Measurements from ENCODE around the gene LANCL2.

Gene LANCL2

DNA sequence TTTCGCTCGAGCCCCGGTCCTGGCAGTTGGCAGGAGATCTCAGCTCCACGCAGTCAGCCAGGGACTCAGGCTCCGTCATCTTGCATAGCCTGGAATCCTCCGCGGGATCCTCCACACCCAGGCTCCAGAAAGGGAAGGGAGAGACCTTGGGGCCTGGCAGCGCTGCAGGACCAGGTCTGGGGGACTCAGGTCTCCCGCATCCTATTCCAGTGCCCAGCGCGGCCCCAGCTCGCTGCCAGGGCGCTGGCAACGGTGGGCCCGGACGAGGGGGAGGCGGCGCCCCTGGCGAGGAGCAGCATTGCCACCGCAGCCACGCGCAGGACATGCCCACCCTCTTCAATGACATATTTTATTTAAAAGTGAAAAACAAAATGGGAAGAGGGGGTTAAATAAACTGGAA is 83.4 kb downstream of the LANCL2 start:
- TF ChIP-seq, protein P1, sequence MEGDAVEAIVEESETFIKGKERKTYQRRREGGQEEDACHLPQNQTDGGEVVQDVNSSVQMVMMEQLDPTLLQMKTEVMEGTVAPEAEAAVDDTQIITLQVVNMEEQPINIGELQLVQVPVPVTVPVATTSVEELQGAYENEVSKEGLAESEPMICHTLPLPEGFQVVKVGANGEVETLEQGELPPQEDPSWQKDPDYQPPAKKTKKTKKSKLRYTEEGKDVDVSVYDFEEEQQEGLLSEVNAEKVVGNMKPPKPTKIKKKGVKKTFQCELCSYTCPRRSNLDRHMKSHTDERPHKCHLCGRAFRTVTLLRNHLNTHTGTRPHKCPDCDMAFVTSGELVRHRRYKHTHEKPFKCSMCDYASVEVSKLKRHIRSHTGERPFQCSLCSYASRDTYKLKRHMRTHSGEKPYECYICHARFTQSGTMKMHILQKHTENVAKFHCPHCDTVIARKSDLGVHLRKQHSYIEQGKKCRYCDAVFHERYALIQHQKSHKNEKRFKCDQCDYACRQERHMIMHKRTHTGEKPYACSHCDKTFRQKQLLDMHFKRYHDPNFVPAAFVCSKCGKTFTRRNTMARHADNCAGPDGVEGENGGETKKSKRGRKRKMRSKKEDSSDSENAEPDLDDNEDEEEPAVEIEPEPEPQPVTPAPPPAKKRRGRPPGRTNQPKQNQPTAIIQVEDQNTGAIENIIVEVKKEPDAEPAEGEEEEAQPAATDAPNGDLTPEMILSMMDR (IDR thresholded peaks at IDR 0.05; ENCODE audit: borderline replicate concordance, control extremely low read depth, extremely low read depth, insufficient read depth, missing control alignments) = no peak
- DNase-seq (ENCODE audit: low spot score) = no peak
- in situ Hi-C loops (cut with MboI; ENCODE audit: low sequenced_read_pairs, unreplicated experiment) = no loop called here

DNA sequence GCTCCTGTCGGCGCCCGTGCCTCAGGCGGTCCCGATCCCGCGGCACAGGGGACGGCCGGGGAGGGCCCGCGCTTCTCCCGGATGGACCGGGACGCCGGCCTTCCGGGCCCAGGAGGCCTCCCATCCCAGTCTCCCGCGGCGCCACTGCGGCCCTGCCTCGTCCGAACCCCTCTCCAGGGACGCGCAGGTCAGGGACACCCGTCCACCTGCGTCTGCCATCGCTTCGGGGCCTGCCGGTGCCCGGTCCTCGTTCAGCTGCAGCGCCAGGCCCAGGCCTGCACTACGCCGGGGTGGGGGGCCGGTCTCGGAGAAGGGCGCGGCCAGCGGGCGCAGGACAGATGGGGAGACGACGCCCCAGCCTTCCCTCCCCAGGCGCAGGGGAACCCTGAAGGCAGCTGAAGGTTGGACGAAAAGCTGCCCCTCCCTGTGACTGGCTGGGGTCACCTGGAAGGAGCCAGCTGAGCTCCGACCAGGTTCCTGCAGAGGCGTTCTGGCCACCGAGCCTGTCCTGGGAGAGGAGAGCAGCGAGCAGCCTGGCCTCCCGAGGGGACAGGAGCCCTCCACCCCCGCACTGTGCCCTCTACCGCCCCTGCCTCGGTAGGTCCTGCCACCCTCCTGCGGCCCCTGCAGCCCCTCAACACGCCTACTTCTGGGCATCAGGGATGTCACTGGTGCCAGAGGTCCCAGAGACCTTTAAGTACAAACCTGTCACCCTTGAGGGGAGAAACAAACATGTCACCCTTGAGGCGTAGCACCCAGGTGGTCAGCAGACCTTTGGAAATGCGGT is 84.3 kb downstream of the LANCL2 start:
- TF ChIP-seq, protein P1 (IDR thresholded peaks at IDR 0.05; ENCODE audit: borderline replicate concordance, control extremely low read depth, extremely low read depth, insufficient read depth, missing control alignments) = no peak
- in situ Hi-C loops (cut with MboI; ENCODE audit: low sequenced_read_pairs, unreplicated experiment) = no loop called here
- no peak for DNase-seq (ENCODE audit: low spot score)

DNA sequence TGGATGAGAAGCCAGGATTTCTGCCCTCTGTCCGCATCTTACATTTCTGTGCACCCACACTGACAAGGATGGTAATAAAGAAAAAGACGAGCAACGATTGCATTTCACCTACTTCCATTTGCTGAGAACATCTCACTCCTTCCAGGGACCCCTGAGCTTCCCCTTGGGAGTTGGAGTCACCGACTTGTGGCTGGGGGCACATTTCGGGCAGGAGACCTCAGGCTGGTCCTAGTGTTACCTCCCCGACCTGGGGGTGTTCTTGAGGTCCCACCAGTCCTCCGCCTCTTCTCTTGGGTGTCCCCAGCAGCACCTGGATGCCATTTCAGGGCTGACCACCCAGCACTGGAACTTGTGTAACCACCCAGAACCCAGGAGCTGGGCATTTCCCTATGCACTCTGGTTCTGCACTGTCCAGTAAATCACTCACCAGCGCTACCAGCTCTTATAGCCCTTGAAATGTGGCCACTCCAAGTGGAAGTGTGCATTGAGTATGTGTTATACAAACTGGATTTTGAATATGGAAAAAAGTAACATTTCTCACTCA is 84.9 kb downstream of the LANCL2 start:
- in situ Hi-C loops (cut with MboI; ENCODE audit: low sequenced_read_pairs, unreplicated experiment) = no loop called here
- TF ChIP-seq, protein P1 (IDR thresholded peaks at IDR 0.05; ENCODE audit: borderline replicate concordance, control extremely low read depth, extremely low read depth, insufficient read depth, missing control alignments) = no peak
- no peak for DNase-seq (ENCODE audit: low spot score)

DNA sequence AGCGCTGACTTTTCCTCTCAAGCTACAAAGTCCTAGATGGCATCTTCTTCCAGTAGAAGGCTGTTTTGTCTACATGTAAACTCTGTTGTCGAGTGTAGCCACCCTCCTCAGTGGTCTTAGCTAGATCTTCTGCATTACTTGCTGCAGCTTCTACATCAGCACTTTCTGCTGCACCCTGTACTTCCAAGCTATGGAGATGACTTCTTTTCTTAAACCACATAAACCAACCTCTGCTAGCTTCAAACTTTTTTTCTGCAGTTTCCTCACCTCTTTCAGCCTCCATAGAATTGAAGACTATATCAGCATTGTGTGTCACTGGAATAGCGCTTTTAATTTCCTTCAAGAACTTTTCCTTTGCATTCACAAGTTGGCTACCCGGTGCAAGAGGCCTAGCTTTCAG is 87.8 kb downstream of the LANCL2 start:
- DNase-seq (ENCODE audit: low spot score) = no peak
- in situ Hi-C loops (cut with MboI; ENCODE audit: low sequenced_read_pairs, unreplicated experiment) = no loop called here
- TF ChIP-seq, protein P1 (IDR thresholded peaks at IDR 0.05; ENCODE audit: borderline replicate concordance, control extremely low read depth, extremely low read depth, insufficient read depth, missing control alignments) = no peak

DNA sequence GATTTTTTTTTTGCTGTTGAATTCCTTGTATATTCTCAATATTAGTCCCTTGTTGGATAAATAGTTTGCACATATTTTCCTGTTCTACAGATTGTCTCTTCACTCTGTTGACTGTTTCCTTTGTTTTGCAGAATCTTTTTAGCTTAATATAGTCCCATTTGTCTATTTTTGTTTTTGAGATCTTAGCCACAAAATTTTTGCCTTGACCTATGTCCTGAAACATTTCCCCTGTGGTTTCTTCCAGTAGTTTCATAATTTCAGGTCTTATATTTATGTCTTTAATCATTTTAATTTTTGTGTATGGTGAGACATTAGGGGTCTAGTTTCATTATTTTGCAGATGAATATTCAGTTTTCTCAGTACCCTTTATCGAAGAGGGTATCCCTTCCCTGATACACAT is 92.7 kb downstream of the LANCL2 start:
- DNase-seq (ENCODE audit: low spot score) = no peak
- in situ Hi-C loops (cut with MboI; ENCODE audit: low sequenced_read_pairs, unreplicated experiment) = no loop called here
- TF ChIP-seq, protein P1 (IDR thresholded peaks at IDR 0.05; ENCODE audit: borderline replicate concordance, control extremely low read depth, extremely low read depth, insufficient read depth, missing control alignments) = no peak

DNA sequence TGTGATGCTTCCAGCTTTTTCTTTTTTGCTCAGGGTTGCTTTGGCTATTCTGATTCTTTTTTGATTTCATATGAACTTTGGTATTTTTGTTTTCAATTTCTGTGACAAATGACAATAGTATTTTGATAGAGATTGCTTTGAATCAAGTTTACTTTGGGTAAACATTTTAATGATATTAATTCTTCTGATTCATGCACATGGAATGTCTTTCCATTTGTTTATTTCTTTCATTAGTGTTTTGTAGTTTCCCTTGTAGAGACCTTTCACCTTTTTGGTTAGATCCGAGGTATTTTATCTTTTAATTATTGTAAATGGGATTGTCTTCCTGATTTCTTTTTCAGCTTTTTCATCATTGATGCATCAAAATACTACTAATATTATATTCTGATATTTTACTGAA is 93.2 kb downstream of the LANCL2 start:
- DNase-seq (ENCODE audit: low spot score) = no peak
- in situ Hi-C loops (cut with MboI; ENCODE audit: low sequenced_read_pairs, unreplicated experiment) = no loop called here
- TF ChIP-seq, protein P1 (IDR thresholded peaks at IDR 0.05; ENCODE audit: borderline replicate concordance, control extremely low read depth, extremely low read depth, insufficient read depth, missing control alignments) = no peak

All from GM13976 (cell line).